ENCODE data around the gene ZNF831. TPM values are rescaled to one million over a fixed set of nuclear protein-coding genes. Genes with fewer than 3 reads are reported as not detected.

The ZNF831 gene
- 1 to 10 TPM in 1 of 4 donors, under 1 TPM in 2, not detected in 1; 0.16 to 1.0 (median 0.34) TPM for total RNA-seq

DNA sequence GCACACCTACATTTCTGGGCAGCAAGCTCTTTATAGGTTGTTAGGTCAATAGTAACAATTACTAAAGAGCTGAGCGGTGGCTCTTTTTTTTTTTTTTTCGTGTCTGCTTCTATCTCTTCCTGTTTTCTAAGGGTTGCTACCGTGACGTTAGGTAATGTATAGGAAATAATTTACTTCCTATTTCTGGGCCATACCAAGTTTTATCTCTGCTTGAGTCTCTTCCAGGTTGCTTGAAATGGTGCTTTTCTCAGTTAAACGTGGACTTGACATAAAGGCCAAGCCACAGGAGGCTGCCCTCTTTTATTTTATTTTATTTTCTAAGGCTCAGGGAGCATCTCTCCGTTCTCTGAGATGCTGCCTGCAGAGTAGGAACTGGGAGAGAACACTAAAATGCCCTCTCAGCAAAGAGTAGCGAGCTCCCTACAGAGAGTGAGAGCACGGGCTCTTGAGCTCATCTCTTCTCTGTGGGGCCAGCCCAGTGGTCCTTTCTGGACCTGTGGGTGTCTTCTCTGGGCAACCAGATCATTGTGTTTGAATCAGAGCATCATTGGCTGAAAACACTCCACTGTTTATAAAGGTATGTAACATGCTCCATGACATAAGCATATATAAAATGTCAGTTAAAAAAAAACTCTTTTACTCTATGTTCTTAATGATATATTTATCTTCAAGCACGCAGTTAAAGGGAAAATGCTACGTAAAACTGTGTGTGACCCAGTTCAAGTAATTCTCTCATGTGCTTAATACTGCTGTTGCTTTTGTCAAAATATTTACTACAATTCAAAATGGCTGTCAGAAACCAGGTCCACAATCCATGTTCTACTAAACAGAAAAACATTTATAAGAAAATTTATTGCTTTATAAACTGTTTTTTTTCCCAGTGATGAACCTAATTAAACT is at the start of gene ZNF831:
ZNF831 (plus strand) TSS at position 191 of the 900 bp plus-strand sequence. CDS start 27,199 bp downstream, outside the sequence.
- H3K27me3 ChIP-seq = peaks cover 17% of the 10 kb centered on the region
- no peaks in the 10 kb centered on the region for H3K36me3 ChIP-seq
- H3K4me3 ChIP-seq = no peak within 1 kb of the TSS
- no peaks in the 10 kb centered on the region for H3K9me3 ChIP-seq
- TF ChIP-seq EP300 (IDR thresholded peaks at IDR 0.05) (no peak), POLR2AphosphoS5 (IDR thresholded peaks at IDR 0.05) (no peak), POLR2A (IDR thresholded peaks at IDR 0.05) (no peak), CTCF (IDR thresholded peaks at IDR 0.05) (no peak)
- WGBS = 73% methylated on average over 10 of the region's 10 CpGs
- no peak for DNase-seq (ENCODE audit: low spot score in 2 of 2)
- peak within 1 kb of the TSS; percentile 38 for H3K27ac ChIP-seq
- no peaks in the 10 kb centered on the region for H3K4me1 ChIP-seq

GRCh38 chr20:59117526-59117925 is 46.1 kb upstream of the ZNF831 start:
- 66% methylated on average over 3 of the region's 3 CpGs for WGBS

DNA sequence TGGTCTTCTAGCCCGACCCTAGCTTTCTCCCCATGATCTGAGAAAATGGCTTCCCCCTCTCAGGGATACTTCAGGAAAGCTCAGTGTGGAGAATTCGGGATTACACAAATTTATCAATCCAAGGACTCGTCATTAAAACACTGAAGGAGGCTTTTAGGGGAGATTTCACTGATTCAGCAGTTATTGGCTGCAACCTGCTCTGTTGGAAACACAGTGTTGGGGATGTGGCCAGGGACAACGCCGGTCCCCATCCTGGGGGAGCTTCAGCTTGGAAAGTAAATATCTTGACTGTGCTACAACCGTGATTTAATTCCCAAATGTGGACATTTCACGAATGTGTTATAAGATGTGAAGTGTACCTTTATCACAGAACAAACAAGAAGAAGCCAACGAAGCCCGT is 44.8 kb upstream of the ZNF831 start:
- H3K36me3 ChIP-seq = no peaks in the 10 kb centered on the region
- peaks cover 19% of the 10 kb centered on the region for H3K27me3 ChIP-seq
- no peaks in the 10 kb centered on the region for H3K9me3 ChIP-seq
- TF ChIP-seq POLR2A (IDR thresholded peaks at IDR 0.05) = no peak
- TF ChIP-seq CTCF (IDR thresholded peaks at IDR 0.05) = no peak
- TF ChIP-seq POLR2AphosphoS5 (IDR thresholded peaks at IDR 0.05) = no peak
- no peak for TF ChIP-seq EP300 (IDR thresholded peaks at IDR 0.05)
- no peak overlapping the region for H3K4me3 ChIP-seq
- H3K27ac ChIP-seq = no peak overlapping the region
- H3K4me1 ChIP-seq = no peaks in the 10 kb centered on the region
- no peak for DNase-seq (ENCODE audit: low spot score in 2 of 2)
- 88% methylated on average over 9 of the region's 9 CpGs for WGBS

More at GRCh38 chr20:59117526-59117925, 46.1 kb upstream of the ZNF831 start:
- H3K27ac ChIP-seq = no peak overlapping the region
- no peak for DNase-seq (ENCODE audit: low spot score in 2 of 2)
- no peaks in the 10 kb centered on the region for H3K9me3 ChIP-seq
- H3K27me3 ChIP-seq = peaks cover 11% of the 10 kb centered on the region
- H3K36me3 ChIP-seq = no peaks in the 10 kb centered on the region
- no peak for TF ChIP-seq POLR2AphosphoS5 (IDR thresholded peaks at IDR 0.05)
- no peak for TF ChIP-seq POLR2A (IDR thresholded peaks at IDR 0.05)
- no peak for TF ChIP-seq EP300 (IDR thresholded peaks at IDR 0.05)
- TF ChIP-seq CTCF (IDR thresholded peaks at IDR 0.05) = no peak
- H3K4me1 ChIP-seq = no peaks in the 10 kb centered on the region
- H3K4me3 ChIP-seq = no peak overlapping the region

DNA sequence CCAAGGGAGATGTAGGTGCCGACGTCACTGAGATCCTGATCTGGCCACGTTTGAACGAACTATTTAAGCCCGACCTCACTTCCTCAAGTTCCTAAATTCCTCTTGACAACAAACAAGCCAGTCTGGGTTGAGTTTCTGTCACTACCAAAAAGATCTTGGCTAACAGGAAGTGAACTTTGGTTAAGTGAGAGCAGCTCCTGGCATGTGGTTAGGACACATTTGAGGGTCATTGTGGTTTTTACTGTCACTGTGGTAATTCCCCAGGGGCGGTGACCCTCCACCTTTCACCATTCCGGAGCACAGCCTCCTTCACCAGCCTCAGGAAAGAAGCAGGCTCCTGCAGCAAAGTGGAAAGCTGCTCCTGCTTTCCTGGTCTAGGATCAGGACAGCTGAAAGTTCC is 43.1 kb upstream of the ZNF831 start:
- WGBS = 65% methylated on average over 7 of the region's 7 CpGs
- Histone ChIP-seq H3K27me3 (peaks cover 19% of the 10 kb centered on the region), H3K27ac (no peak overlapping the region), H3K9me3 (no peaks in the 10 kb centered on the region), H3K4me3 (no peak overlapping the region), H3K4me1 (no peaks in the 10 kb centered on the region), H3K36me3 (no peaks in the 10 kb centered on the region)
- TF ChIP-seq POLR2AphosphoS5 (IDR thresholded peaks at IDR 0.05) (no peak), POLR2A (IDR thresholded peaks at IDR 0.05) (no peak), EP300 (IDR thresholded peaks at IDR 0.05) (no peak), CTCF (IDR thresholded peaks at IDR 0.05) (no peak)
- no peak for DNase-seq (ENCODE audit: low spot score in 2 of 2)

DNA sequence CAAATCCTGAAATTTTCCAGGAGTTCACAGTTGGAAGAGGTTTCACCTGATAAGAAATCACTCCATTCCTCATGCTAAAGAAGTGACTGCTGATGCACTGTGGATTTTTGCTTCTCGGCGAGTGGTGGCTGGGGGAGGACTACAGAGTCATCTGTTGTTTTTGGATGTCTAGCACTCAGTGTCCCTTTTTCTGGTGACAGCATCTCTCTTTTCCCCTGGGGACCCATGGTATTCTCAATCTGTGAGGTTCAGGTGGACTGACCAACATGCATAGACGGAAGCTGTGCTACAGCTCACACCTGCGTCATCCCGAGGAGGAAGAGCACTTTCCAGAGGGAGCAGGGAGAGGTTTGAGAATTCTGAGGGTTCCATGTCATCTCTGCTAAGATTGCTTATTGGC is 42.7 kb upstream of the ZNF831 start:
- no peak for TF ChIP-seq POLR2AphosphoS5 (IDR thresholded peaks at IDR 0.05)
- no peak for TF ChIP-seq EP300 (IDR thresholded peaks at IDR 0.05)
- no peak for TF ChIP-seq CTCF (IDR thresholded peaks at IDR 0.05)
- TF ChIP-seq POLR2A (IDR thresholded peaks at IDR 0.05) = no peak
- no peak for DNase-seq (ENCODE audit: low spot score in 2 of 2)
- H3K36me3 ChIP-seq = no peaks in the 10 kb centered on the region
- WGBS = 94% methylated on average over 5 of the region's 5 CpGs
- H3K27me3 ChIP-seq = peaks cover 19% of the 10 kb centered on the region
- no peaks in the 10 kb centered on the region for H3K4me1 ChIP-seq
- no peak overlapping the region for H3K4me3 ChIP-seq
- H3K9me3 ChIP-seq = no peaks in the 10 kb centered on the region
- H3K27ac ChIP-seq = no peak overlapping the region

Measured in suprapubic skin (tissue), 4 donors.